Stimulated activated CD8-positive, alpha-beta memory T cell treated with anti-CD3 and anti-CD28 coated beads, Interleukin-4, amount 100 ng/mL, for 1 hour (primary cell): Measurements from ENCODE around the gene MITF.
"Not testable (repeated sequence)": the region's sequence is repeated elsewhere in the genome, so short reads cannot be mapped to it uniquely, and the experiment has no call there.

ENCODE experiments used
- DNase-seq, 2 donors: peaks; one replicate each; pipeline ENCODE4 v3.0.0-alpha.2; 2020; ENCODE audit warnings: low read depth in 2 of 2, low spot score in 1 of 2

The MITF gene

DNA sequence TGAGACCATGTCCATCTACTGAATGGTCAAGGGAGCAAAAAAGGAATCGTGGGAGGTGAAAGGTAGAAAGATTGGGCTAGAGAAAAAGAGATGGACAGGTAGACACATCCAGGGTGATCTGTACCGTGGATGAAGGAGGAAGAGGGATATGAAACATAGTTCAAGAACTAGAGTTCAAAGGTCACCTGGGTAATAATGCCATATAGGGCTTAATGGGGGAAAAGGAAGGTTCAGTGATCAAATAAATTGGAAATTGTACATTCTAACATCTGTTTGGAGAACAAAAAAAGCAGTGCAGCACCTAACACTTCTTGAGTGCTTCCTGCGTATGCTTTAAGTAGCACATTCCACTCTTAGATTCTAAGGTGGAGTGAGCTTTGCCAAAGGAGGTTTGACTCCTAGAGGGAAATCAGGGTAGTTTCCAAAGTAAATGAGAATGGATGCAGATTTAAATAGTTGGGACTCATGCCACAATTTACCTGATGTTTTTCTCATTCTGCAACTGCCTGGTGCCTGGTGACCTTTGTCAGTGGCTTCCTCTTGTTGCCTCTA lies 46.6 kb downstream of the MITF start:
- DNase-seq = no peak

DNA sequence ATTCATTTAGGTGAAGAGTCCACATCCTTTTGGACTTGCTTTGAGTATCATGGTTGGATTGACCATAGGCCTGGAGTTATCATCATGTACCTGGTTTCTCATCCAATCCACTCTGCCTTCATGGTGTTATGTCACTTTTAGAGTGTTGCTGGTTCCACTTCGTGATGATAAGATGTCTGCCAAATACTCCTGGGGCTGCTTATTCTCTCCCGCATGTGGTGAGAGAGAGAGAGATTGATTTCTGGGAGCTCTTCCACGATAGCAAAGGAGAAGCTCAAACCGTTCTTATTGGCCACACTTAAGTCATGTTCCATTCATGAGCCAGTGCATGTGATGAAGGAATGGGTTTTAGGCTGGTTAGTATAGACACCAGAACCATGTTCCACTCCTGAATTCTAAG lies 47.6 kb downstream of the MITF start:
- DNase-seq = no peak

DNA sequence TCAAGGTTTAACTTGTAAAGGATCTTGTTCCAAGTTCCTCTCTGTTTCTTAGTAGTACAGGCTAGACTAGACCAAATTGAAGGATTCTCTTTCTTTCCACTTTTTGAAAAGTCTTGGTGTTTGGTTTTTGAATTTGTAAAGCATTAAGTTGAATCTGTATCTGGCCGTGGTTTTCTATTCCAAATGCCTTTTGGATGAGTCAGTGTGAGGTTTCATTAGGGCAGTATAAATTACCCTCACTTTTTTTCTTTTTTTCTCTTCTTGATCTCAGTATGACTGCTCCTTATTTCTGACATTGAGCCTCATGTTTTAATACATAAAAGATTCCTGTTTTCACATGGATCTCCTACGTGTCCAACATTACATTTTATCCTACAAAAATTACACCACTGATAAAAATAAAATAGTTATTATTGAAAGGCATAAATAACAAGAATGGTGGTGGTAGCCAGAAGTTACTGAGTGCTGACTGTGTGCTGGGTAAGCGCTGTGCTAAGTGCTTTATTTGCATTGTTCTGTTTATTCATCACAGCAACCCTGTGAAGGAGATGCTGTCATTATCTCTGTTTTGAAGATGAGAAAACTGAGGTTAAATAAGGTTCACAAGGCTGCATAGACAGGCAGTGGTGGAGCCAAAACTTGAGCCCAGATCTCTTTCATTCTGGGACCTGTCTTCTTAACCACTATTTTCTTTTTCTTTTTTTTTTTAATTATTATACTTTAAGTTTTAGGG lies 48.3 kb downstream of the MITF start:
- DNase-seq = no peak

DNA sequence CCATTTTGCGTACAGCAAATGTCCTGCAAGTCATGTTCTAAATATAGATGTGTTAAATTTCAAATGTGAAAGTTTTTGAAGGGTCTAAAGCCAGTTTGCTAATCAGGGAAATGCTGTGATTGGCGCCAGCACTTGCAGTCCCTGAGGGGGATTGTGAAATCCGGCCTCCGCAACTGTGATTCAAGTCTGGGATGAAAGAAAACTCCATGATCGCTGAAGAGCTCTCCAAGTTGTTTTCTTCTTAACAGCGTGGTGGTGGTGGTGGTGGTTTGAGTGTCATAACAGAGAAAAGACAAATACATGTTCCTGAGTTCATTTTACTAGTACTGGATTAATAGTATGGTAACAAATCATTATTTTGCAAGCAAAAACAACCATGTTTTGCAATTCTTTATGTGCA lies 51.8 kb downstream of the MITF start:
- no peak for DNase-seq

DNA sequence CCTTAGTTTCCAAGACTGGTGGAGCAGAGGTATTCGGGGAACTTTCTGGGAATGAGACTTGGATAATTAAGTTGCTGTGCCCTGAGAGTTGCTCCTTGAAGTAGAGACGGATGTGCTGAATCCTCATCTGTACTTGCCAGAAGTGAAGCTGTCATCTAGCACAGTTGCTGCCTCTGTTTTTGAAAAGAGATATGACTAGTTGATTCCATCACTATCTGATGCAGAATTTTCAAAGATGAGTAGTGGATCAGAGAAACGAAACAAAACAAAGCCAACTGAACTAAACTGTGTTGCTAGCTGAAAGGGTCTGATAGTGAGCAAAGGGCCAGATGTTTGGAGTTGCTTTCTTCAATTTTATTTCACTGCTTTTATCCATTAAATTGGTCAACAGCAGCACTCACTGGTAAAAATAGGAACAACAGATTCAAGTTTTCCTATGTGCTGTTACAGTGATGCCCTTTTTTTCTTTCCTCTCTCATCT lies 52.7 kb downstream of the MITF start:
- DNase-seq = no peak

DNA sequence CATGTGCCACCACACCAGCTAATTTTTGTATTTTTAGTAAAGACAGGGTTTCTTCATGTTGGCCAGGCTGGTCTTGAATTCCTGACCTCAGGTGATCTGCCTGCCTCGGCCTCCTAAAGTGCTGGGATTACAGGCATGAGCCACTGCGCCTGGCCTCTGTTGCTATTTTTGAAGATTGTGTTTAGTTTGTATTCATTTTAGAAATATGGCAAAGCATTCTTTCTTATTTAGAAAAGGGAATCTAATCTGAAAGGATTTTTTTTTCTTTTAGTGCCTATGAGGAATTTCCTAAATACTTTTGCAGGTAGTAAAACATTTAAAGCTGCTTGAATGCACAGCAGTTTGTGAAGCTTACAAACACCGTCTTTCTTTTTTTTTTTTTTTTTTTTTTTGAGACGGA lies 56.9 kb downstream of the MITF start:
- DNase-seq = not testable (repeated sequence)

DNA sequence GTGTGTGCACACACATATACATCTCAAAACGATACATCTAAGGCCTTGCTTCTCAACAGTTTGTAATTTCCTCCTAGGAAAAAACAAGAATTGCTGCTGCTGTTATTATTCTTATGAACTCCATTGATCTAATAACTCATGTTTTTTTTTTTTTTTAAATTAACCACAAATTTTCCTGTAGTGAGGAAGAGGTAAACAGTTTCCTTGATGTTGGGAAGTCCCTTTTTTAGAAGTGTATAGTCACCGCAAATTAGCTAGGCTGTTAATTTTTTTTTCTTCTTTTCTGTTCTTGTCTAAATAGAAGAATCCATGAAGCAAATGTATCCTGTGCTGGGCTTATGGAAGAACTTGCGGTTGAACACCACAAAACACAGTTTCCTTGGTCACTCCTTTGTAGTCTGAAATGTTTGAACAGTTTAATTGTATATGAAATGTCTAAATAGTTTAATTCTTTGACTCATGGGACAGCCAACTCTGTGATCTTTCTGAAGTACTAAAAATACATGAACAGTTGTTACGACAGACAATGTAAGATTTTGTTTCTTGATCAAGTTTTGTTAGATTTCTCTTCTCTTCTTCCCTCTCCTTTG lies 64.5 kb downstream of the MITF start:
- no peak for DNase-seq

DNA sequence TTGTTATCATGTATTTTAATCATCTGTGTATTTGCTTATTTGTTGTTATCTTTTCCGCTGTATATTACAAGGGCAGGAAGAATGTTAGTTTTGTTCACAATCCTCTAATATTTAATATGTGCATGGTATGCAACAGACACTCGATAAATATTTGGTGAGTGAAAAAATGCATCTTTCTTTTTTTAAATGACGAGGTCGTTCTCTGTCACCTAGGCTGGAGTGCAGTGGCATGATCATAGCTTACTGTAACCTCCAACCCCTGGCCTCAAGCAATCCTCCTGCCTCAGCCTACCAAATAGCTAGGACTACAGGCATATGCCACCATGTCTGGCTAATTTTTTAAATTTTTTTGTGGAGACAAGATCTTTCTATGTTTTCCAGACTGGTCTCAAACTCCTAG lies 66.2 kb downstream of the MITF start:
- no peak for DNase-seq

DNA sequence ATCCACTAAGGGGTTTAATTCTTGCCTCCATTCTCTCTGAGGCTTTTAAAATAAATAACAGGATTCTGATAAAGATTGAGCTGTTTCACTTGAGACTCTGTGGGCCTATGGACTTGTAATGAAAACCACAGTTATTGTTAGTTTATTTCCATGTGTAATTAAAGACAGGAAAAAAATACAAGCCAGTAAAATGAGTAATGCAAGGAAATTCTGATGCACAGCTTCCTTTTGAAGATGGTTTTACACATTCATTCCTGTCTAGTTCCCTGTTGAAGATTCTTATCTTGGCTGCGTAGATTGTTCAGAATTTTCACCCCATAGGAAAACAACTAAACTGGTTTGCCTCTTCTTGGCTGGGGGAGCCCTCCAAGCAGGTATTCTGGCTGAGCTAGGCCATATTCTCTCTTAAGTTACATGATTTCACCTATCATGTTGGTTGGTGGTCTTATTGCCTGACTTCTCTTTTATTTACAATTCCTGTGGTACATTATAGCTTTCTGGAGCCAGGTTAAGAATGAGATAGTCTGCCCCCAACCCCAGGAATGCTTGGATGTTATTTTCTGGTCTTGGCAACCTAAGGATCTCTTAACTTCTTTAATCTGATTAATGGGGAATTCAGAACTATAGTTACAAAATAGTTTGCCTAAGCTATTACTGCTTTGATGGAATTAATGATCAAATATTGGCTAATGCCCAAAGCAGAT lies 67.6 kb downstream of the MITF start:
- no peak for DNase-seq

DNA sequence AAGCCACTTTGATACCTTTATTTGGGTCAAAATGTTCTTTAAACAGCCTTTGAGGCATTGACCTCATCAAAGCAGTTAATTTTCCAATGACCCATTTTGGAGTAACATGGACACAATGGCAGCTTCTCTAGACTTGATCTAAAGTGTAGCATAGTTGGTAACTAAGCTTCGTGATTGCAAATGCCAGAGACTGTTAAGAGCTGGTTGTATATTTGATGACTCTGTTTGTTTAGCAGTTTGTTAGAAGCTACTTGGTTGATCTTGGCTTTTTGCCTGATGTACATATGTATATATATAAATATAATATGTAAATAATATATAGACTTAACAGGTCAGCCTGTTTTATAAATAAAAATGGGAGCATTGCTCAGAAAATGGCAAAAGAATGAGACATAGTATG lies 68.4 kb downstream of the MITF start:
- DNase-seq = no peak

DNA sequence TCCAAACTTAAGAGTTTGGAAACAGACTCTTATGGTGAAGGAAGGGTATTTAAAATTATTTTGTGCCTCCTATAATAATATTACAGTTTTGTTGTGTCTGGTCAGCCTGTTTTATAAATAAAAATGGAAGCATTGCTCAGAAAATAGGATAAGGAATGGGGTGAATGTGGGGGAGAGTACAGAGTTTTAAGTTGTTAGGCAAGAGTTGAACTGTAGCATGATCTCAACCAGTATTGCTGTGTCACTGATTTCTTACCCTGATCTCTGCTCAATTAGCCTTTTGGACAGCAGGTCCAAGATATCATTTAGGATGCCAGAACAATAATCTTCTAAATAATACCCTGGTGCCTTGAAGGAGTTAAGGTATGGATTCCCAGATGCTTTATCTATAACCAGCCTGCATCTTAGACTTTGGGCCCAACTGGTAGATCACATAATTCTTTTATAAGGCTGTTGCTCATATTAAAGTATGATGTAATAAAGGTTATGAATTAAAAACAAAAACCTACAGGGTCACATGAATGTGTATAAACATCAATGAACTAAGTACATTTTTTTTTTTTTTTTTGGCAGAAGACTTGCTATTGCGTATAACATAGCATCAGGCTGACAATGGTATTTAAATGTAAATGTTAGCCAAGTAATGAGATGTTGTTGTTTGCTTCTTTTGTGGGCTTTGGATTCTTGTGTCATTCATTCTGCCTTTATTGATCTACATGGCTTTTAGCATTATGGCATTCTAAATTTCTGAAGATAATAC lies 70.0 kb downstream of the MITF start:
- DNase-seq = no peak

DNA sequence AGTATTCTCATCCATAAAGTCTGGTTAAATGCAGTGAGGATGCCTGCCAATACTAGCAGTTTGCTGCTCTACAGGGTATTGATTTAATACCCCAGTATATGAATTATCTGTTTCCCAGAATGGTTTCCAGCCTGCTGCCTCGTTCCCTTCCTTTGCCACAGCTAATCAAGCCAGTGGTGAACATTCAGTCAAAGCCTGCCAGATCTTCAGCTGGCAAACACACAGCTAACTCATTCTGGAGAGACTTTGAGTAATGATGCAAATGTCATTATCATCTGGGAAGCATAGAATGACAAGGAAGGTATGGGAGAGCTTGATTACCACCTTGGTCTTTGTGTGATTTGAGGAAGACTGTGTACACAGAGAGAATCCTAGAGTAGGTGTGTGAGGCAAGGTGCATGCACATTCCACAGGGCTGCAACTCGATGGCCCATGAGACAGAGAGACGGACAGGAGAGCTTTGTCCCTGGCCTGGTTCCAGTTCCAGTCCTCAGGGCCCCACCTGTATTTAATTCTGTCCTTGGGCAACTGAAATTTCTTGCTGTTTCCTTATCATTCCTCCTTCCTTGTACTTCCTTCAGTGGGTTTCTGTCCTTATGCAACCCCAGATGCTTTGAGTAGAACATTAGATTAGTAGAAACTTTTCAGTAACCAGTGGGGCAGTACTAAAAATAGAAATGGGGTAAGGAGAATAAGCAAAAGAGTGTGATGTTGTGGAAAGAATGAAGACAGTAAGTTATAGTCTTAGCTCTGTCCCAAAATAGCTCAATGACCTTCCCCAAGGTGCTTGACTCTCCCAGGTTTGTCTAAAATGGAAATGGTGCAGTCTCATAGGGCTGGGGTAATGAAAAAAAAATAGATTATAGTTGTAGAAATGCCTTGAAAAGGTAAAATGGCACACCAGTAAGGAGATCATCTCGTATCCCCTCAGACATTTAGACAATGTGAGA lies 72.5 kb downstream of the MITF start:
- no peak for DNase-seq

DNA sequence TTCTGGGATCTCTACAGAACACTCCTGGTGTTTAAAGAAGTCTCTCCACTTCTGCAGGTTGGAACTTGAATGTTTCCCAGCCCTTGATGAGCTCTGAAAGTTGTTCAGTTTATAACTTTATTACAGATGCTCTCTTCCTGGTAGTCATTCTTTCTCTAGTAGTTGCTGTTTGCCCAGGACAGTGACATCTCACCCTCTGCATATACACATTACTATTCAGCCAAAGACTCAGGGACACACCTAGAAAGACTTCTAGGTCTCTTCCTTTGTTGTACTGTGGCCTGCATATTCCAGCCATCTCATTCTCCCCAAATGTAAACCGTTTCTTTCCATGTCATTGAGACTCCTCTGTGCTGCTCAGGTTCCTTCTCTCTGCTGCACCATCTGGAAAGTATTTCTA lies 76.7 kb downstream of the MITF start:
- DNase-seq = no peak

DNA sequence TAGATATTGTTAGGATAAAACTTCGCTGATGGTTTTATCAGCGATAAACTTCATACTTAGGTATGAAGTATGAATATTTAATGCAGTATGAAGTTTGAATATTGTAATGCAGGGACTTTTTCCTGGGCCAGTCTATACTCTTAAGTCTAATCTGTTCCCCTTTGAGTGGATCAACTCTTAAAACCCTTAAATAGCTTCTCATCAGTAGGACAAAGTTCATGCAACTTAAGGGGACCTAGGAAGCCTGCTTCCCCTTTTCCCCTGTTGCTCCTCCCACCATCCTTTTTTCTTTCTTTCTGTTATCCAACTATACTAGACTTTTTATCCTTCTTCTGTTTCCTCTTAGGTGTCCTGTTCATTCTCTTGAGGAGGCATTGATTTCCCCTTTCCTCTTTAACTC lies 78.7 kb downstream of the MITF start:
- DNase-seq = no peak

DNA sequence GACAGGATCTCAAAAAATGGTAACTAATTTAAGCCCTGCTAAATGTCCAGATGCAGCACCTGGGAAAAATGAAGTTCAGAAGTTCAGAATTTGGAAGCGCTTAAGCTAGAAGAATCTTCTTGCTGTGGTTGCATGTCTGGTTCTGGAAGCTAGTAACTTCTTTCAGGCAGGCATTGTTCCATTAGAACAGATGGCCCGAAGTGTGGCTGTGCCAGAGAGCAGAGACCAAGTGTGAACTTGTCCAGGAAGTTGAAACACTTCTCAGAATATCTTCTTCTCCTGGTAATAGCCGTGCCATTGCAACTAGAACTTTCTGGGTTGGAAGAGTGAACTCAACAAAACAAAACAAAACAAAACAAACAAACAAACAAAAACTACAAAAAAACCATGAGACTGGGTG lies 80.0 kb downstream of the MITF start:
- DNase-seq = no peak

DNA sequence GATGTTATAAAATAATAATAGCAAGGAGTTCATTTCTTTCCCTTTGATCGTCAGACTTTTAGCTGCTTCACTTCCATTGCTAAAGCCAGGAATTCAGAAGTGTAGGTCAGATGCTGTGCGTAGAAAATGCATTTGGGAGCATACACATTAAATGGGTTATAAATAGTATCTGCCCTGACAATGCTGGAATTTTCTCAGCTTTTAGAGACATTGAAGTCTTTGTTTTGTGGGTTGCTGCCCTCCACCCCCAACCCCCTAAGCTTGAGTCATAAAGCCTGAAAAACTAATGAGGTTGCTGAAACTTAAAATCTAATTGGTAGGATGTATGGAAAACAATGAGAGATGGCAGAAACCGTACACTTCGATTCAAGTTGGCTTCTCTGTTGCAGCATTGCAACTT lies 81.9 kb downstream of the MITF start:
- DNase-seq = no peak

DNA sequence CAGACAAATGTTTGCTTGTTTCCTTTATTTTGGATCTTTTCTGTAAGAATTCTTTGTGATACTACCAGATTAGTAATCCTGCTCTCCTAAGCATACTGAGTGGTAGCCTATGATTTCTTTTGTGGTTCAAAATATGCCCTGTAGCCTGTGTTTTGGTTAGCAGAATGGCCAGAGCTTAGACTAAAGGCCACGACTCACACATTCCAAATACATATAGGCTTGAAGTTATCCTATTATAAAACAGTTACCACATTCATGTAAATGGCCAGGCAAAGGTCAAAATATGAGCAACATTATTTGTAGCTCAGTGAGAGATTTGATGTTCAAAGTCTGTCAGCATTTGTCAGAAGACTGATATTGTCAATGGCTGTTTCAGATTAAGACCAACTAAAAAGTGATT lies 84.5 kb downstream of the MITF start:
- DNase-seq = no peak

DNA sequence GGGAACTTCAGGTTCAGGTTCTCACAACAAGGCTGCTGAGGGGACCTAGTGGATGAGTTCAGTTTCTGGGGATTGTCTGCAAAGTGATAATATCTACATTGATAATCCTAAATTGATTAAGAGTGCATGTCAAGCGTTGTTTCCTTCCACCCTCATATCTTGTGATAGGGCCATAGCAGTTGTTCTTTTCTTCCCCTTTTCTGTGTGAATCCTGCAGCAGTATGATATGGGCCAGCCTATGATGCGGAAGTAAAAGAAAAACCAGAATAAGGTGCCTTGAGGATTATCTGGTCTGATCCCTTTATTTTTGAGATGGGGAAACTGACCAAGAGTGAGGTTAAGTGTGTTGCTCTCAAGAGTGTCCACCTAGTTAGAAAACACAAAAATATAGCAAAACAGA lies 86.2 kb downstream of the MITF start:
- DNase-seq = no peak

DNA sequence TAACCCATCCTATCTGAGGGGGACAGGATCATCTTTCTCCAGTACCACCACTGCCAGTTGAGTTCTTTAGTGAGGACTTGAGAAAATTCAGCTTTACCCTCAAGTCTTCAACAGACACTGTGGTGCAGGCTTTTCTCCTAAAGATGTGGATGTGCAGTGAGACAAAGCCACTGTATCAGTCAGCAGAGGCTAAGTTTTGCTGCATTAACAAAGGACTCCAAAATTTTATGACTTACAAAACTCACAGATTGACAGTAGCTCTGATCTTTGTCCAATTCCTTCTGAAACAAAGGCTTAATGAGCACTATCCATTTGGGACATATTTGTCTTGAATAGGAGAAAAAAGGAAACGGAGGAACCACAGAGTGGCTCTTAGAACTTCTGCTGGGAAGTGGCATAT lies 87.9 kb downstream of the MITF start:
- DNase-seq = no peak

DNA sequence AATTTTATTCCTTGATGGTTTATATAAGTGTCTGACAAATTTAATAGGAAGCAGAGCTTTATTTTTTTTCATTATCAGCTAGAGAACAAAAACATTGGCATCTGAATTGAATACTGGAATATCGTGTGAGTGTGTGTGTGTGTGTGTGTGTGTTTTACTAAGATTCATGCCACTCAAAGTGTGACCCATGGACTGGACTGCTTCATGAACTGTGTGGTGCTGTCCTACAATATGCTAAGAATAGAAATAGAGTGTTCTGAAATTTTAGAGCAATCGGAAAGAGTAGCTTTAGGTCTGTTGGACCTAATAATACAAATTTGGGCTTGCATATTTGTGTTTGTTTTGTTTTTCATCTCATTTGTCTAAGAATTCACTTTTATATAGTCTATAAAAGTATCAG lies 89.6 kb downstream of the MITF start:
- no peak for DNase-seq
